K562 (cell line): ENCODE results near the gene JPH2.

ENCODE experiments used
- ATF1 ChIP-seq, 2 experiments: fragments of 450-650 bp in 1 of 2; IDR thresholded peaks; 2 replicates each; pipeline ENCODE4 v1.6.1; 2016; ENCODE audit warnings: missing compliant biosample characterization in 1 of 2, missing genetic modification characterization in 1 of 2
- BHLHE40 ChIP-seq: IDR thresholded peaks from 2 replicates; pipeline ENCODE4 v1.6.1; 2011; ENCODE audit warnings: low read length, improper control_type of control experiment
- CAMTA2 ChIP-seq: fragments of 250-450 bp; sonication (Bioruptor Pico); conservative IDR thresholded peaks from 2 replicates; pipeline ENCODE4 v1.5.1; 2022
- DNMT1 ChIP-seq: fragments of 450-650 bp; IDR thresholded peaks from 2 replicates; pipeline ENCODE4 v1.6.1; 2016; ENCODE audit warnings: antibody characterized with exemption, mild to moderate bottlenecking
- EZH2 ChIP-seq: IDR thresholded peaks from 2 replicates; pipeline ENCODE4 v1.6.1; 2012; ENCODE audit warnings: low read depth, mild to moderate bottlenecking, inconsistent platforms, low read length, borderline replicate concordance
- KAT8 ChIP-seq: fragments of 450-650 bp; IDR thresholded peaks from 2 replicates; pipeline ENCODE4 v1.6.1; 2016; ENCODE audit warnings: low read depth, mild to moderate bottlenecking
- NR1H2 ChIP-seq: sonication (generic); formaldehyde crosslinking; IDR thresholded peaks from 2 replicates; pipeline ENCODE4 v1.4.0; 2020; ENCODE audit warnings: mild to moderate bottlenecking, missing genetic modification reagents
- RFX5 ChIP-seq: IDR thresholded peaks from 2 replicates; pipeline ENCODE4 v1.6.1; 2011; ENCODE audit warnings: low read depth, mild to moderate bottlenecking, improper control_type of control experiment, low read length
- TARDBP ChIP-seq: fragments of 450-650 bp; IDR thresholded peaks from 2 replicates; pipeline ENCODE4 v1.6.1; 2016
- TCF7 ChIP-seq: sonication (generic); IDR thresholded peaks from 2 replicates; pipeline ENCODE4 v1.6.1; 2016; ENCODE audit warnings: antibody characterized with exemption, borderline replicate concordance
- TF ChIP-seq, protein P1 (sequence below), 3 experiments: IDR thresholded peaks in 2 of 3; conservative IDR thresholded peaks in 1 of 3; 2 replicates each; pipeline ENCODE4 v1.5.1; 2011 to 2012; ENCODE audit warnings: low read length in 3 of 3, mild to moderate bottlenecking in 3 of 3, control low read depth in 2 of 3, improper control_type of control experiment in 1 of 3, inconsistent platforms in 1 of 3, low read depth in 1 of 3, mixed read lengths in 1 of 3, moderate library complexity in 1 of 3; ENCODE audit not compliant: insufficient read depth in 2 of 3

GRCh38 chr20:44113618-44114376, 73.2 kb downstream of the JPH2 start:
- TF ChIP-seq TARDBP (no peak), KAT8 (no peak), TCF7 (no peak), DNMT1 (no peak), RFX5 (no peak), EZH2 (no peak), NR1H2 (CRISPR knock-in tag) (no peak), CAMTA2 (no peak), ATF1 (CRISPR knock-in tag; IDR thresholded peaks at IDR 0.05) (no peak), ATF1 (tag; IDR thresholded peaks at IDR 0.05) (no peak), BHLHE40 (no peak)
- TF ChIP-seq, protein P1, sequence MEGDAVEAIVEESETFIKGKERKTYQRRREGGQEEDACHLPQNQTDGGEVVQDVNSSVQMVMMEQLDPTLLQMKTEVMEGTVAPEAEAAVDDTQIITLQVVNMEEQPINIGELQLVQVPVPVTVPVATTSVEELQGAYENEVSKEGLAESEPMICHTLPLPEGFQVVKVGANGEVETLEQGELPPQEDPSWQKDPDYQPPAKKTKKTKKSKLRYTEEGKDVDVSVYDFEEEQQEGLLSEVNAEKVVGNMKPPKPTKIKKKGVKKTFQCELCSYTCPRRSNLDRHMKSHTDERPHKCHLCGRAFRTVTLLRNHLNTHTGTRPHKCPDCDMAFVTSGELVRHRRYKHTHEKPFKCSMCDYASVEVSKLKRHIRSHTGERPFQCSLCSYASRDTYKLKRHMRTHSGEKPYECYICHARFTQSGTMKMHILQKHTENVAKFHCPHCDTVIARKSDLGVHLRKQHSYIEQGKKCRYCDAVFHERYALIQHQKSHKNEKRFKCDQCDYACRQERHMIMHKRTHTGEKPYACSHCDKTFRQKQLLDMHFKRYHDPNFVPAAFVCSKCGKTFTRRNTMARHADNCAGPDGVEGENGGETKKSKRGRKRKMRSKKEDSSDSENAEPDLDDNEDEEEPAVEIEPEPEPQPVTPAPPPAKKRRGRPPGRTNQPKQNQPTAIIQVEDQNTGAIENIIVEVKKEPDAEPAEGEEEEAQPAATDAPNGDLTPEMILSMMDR (IDR thresholded peaks at IDR 0.05 in 2 of 3, conservative IDR thresholded peaks at IDR 0.05 in 1 of 3; ENCODE audit: insufficient read depth in 2 of 3, low read depth in 1 of 3, low read length in 3 of 3) = no peak
